K562 (cell line): ENCODE results near the gene TXNIP.

Source experiments
- CTCF ChIP-seq, 3 experiments: IDR thresholded peaks in 2 of 3; conservative IDR thresholded peaks in 1 of 3; 2 replicates each; pipeline ENCODE4 v1.5.1; 2011 to 2012; ENCODE audit warnings: low read length in 3 of 3, mild to moderate bottlenecking in 3 of 3, control low read depth in 2 of 3, improper control_type of control experiment in 1 of 3, inconsistent platforms in 1 of 3, low read depth in 1 of 3, mixed read lengths in 1 of 3, moderate library complexity in 1 of 3; ENCODE audit not compliant: insufficient read depth in 2 of 3
- EP300 ChIP-seq: IDR thresholded peaks from 2 replicates; pipeline ENCODE4 v1.6.1; 2012; ENCODE audit warnings: low read length, improper control_type of control experiment
- FOXA1 ChIP-seq: fragments of 450-650 bp; IDR thresholded peaks from 2 replicates; pipeline ENCODE4 v1.6.1; 2016; ENCODE audit warnings: mild to moderate bottlenecking, borderline replicate concordance
- GTF2F1 ChIP-seq: IDR thresholded peaks from 2 replicates; pipeline ENCODE4 v1.6.1; 2011; ENCODE audit warnings: low read depth, low read length, improper control_type of control experiment
- RBM22 ChIP-seq: fragments of 200-400 bp; formaldehyde crosslinking; IDR thresholded peaks from 2 replicates; pipeline ENCODE4 v1.6.1; 2018; ENCODE audit warnings: low read length, low read depth; ENCODE audit not compliant: poor library complexity, severe bottlenecking
- RFX5 ChIP-seq: IDR thresholded peaks from 2 replicates; pipeline ENCODE4 v1.6.1; 2011; ENCODE audit warnings: low read depth, mild to moderate bottlenecking, improper control_type of control experiment, low read length
- SFPQ ChIP-seq: fragments of 200-400 bp; formaldehyde crosslinking; IDR thresholded peaks from 2 replicates; pipeline ENCODE4 v1.6.1; 2017; ENCODE audit warnings: mild to moderate bottlenecking, low read depth, low read length, moderate library complexity
- USF2 ChIP-seq: sonication (generic); formaldehyde crosslinking; IDR thresholded peaks from 2 replicates; pipeline ENCODE4 v1.5.0; 2020; ENCODE audit warnings: missing genetic modification reagents
- ZBTB33 ChIP-seq: sonication (generic); formaldehyde crosslinking; IDR thresholded peaks from 2 replicates; pipeline ENCODE4 v1.8.1; 2023; ENCODE audit warnings: mild to moderate bottlenecking, missing genetic modification reagents
- ZFX ChIP-seq: sonication (generic); formaldehyde crosslinking; IDR thresholded peaks from 2 replicates; pipeline ENCODE4 v1.8.0; 2022; ENCODE audit warnings: mild to moderate bottlenecking, missing genetic modification reagents, moderate library complexity
- ZNF232 ChIP-seq: sonication (generic); formaldehyde crosslinking; IDR thresholded peaks from 2 replicates; pipeline ENCODE4 v1.8.0; 2022; ENCODE audit warnings: mild to moderate bottlenecking, missing genetic modification reagents

- TF ChIP-seq CTCF (IDR thresholded peaks at IDR 0.05 in 2 of 3, conservative IDR thresholded peaks at IDR 0.05 in 1 of 3; ENCODE audit: insufficient read depth in 2 of 3, low read depth in 1 of 3, low read length in 3 of 3) (no peak), RFX5 (no peak), RBM22 (no peak), SFPQ (no peak), ZBTB33 (CRISPR knock-in tag) (no peak), ZNF232 (CRISPR knock-in tag) (no peak), GTF2F1 (no peak), FOXA1 (no peak), EP300 (no peak), USF2 (CRISPR knock-in tag) (no peak), ZFX (CRISPR knock-in tag) (no peak)
Observed at GRCh38 chr1:145959957-145960467, 36.4 kb downstream of the TXNIP start.
